Measurements from ENCODE around the gene MEGF11.

DNA sequence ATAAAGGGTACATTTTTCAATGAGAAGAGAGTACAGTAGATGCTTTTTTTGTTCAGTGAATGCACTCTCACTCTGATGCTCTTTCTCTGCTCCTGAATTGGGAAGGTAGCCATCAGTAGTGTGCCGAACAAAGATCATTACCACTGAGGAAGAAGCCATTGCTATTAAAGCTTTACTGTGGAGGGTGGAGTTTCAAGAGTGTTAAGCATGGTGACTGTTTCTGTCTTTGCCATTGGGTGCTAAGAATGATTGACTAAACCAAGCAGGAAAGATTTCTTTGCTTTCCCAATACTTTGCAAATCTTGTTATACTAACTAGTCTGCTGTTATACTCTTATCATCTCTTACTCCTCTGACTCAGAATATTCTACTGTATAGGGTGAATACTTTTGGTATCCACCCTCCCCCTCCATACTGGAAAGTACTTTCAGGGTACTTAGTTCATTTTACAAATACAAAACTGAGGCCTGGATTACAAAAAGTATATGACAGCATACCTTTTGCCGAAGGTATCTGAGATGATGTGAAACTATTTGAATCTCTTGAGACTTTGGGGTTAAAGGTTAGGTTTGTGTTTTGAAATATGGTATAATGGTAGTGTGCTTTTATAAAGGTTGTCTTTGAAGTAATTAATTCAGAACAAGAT is 382.5 kb downstream of the MEGF11 start:
- TF ChIP-seq, protein P1, sequence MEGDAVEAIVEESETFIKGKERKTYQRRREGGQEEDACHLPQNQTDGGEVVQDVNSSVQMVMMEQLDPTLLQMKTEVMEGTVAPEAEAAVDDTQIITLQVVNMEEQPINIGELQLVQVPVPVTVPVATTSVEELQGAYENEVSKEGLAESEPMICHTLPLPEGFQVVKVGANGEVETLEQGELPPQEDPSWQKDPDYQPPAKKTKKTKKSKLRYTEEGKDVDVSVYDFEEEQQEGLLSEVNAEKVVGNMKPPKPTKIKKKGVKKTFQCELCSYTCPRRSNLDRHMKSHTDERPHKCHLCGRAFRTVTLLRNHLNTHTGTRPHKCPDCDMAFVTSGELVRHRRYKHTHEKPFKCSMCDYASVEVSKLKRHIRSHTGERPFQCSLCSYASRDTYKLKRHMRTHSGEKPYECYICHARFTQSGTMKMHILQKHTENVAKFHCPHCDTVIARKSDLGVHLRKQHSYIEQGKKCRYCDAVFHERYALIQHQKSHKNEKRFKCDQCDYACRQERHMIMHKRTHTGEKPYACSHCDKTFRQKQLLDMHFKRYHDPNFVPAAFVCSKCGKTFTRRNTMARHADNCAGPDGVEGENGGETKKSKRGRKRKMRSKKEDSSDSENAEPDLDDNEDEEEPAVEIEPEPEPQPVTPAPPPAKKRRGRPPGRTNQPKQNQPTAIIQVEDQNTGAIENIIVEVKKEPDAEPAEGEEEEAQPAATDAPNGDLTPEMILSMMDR (conservative IDR thresholded peaks at IDR 0.05): no peak
- no peak for TF ChIP-seq EZH2 (IDR thresholded peaks at IDR 0.05; ENCODE audit: low read depth)
